GM23338 (cell line): ENCODE results near the gene ARPP21.
"Not testable (repeated sequence)": the region's sequence is repeated elsewhere in the genome, so short reads cannot be mapped to it uniquely, and the experiment has no call there.

Experiments
- CTCF ChIP-seq, 2 experiments: fragments of 200-600 bp in 1 of 2; sonication (generic) in 1 of 2; conservative IDR thresholded peaks; 2 replicates each; pipeline versions ENCODE4 v1.5.1 to v1.6.1; 2016 to 2017; ENCODE audit warnings: antibody characterized with exemption in 2 of 2, low read depth in 2 of 2, mild to moderate bottlenecking in 2 of 2, moderate library complexity in 1 of 2
- EZH2 ChIP-seq: fragments of 200-600 bp; sonication (generic); IDR thresholded peaks from one replicate; pipeline ENCODE4 v1.8.0; 2017; ENCODE audit warnings: antibody characterized with exemption, mild to moderate bottlenecking, low read depth; ENCODE audit not compliant: unreplicated experiment
- EZH2phosphoT487 ChIP-seq: fragments of 200-600 bp; sonication (generic); IDR thresholded peaks from one replicate; pipeline ENCODE4 v1.8.1; 2018; ENCODE audit warnings: antibody characterized with exemption; ENCODE audit not compliant: unreplicated experiment
- POLR2AphosphoS5 ChIP-seq: IDR thresholded peaks from 2 replicates; pipeline ENCODE4 v1.6.1; 2016; ENCODE audit warnings: antibody characterized with exemption, low read depth
- REST ChIP-seq: IDR thresholded peaks from one replicate; pipeline ENCODE4 v1.6.1; 2018; ENCODE audit warnings: antibody characterized with exemption; ENCODE audit not compliant: unreplicated experiment
- ZNF114 ChIP-seq: fragments of 250-450 bp; sonication (Bioruptor Pico); IDR thresholded peaks from 2 replicates; pipeline ENCODE4 v1.5.0; 2020; ENCODE audit warnings: mild to moderate bottlenecking, moderate library complexity

GRCh38 chr3:35620238-35620637 is 19.1 kb upstream of the ARPP21 start:
- TF ChIP-seq REST; EZH2; CTCF (conservative IDR thresholded peaks at IDR 0.05; ENCODE audit: low read depth in 2 of 2); POLR2AphosphoS5; ZNF114 (CRISPR knock-in tag); EZH2phosphoT487: not testable (repeated sequence)
